ENCODE results near the gene SEC61G.

DNA sequence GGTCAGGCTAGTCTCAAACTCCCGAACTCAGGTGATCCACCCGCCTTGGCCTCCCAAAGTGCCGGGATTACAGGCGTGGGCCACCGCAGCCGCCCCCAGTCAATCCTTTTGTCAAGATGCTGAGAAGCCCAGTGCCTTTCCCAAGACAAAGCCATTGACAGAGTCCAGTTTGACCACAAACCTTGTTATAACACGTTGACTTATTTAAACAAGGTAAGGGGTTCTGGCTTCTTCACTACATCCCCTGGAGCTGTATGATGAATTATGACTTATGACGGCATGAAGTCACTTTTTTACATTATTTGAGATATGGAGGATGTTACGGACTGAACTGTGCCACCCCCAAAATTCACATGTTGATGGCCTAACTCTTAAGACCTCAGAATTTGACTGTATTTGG lies 5.8 kb upstream of the SEC61G start:
- TF ChIP-seq, protein P1, sequence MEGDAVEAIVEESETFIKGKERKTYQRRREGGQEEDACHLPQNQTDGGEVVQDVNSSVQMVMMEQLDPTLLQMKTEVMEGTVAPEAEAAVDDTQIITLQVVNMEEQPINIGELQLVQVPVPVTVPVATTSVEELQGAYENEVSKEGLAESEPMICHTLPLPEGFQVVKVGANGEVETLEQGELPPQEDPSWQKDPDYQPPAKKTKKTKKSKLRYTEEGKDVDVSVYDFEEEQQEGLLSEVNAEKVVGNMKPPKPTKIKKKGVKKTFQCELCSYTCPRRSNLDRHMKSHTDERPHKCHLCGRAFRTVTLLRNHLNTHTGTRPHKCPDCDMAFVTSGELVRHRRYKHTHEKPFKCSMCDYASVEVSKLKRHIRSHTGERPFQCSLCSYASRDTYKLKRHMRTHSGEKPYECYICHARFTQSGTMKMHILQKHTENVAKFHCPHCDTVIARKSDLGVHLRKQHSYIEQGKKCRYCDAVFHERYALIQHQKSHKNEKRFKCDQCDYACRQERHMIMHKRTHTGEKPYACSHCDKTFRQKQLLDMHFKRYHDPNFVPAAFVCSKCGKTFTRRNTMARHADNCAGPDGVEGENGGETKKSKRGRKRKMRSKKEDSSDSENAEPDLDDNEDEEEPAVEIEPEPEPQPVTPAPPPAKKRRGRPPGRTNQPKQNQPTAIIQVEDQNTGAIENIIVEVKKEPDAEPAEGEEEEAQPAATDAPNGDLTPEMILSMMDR (IDR thresholded peaks at IDR 0.05) = no peak
- TF ChIP-seq ZFX (IDR thresholded peaks at IDR 0.05; ENCODE audit: borderline replicate concordance) = no peak
